Measurements from ENCODE around the gene RETREG1. TPM values are rescaled to one million over a fixed set of nuclear protein-coding genes. Genes with fewer than 3 reads are reported as not detected.

RETREG1 gene
- total and polyA plus RNA-seq, 12 donors = 14.6 to 337 (median 216) TPM

DNA sequence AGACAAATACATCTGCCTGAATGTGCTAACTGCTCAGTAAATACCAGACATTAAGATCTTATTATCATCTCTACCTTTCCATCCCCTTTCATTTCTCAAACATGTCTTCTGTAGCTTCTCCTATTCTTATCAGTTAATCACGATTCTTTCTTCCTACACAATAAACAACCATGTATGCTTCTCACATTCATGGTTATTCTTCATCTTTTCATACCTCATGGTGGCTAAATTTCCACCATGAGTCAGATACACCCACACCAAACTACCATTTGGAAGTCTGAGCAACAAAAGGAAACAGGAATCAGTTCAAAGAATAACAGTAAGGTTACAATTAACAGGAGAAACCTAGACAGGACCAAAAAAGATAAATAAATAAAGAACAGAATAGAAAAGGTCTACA lies 158.9 kb downstream of the RETREG1 start:
- TF ChIP-seq, protein P1, sequence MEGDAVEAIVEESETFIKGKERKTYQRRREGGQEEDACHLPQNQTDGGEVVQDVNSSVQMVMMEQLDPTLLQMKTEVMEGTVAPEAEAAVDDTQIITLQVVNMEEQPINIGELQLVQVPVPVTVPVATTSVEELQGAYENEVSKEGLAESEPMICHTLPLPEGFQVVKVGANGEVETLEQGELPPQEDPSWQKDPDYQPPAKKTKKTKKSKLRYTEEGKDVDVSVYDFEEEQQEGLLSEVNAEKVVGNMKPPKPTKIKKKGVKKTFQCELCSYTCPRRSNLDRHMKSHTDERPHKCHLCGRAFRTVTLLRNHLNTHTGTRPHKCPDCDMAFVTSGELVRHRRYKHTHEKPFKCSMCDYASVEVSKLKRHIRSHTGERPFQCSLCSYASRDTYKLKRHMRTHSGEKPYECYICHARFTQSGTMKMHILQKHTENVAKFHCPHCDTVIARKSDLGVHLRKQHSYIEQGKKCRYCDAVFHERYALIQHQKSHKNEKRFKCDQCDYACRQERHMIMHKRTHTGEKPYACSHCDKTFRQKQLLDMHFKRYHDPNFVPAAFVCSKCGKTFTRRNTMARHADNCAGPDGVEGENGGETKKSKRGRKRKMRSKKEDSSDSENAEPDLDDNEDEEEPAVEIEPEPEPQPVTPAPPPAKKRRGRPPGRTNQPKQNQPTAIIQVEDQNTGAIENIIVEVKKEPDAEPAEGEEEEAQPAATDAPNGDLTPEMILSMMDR (IDR thresholded peaks at IDR 0.05) = no peak
- WGBS, 2 donors = 65 to 68% methylated on average over 1 of the region's 1 CpG
- no peak overlapping the region for H3K4me3 ChIP-seq
- H3K4me1 ChIP-seq = peaks cover 6 to 95% (median 65%) of the 10 kb centered on the region in 9 donors
- ATAC-seq (no peak), DNase-seq (no peak)
- no peaks in the 10 kb centered on the region for H3K9me3 ChIP-seq
- no peaks in the 10 kb centered on the region for H3K27me3 ChIP-seq
- peaks cover 0 to 99% (median 19%) of the 10 kb centered on the region in 9 donors for H3K36me3 ChIP-seq
- intact Hi-C loops (cut with DNase I) = loop anchor here (2.0 to 10.0 kb wide), 8 partner anchors 103 to 996 kb away; partner anchors contain the start of gene MARCHF11 (in 1 of the 10)
- H3K27ac ChIP-seq = peak overlapping the region in 4 of 10 donors; percentile 11 to 48 (median 34)

DNA sequence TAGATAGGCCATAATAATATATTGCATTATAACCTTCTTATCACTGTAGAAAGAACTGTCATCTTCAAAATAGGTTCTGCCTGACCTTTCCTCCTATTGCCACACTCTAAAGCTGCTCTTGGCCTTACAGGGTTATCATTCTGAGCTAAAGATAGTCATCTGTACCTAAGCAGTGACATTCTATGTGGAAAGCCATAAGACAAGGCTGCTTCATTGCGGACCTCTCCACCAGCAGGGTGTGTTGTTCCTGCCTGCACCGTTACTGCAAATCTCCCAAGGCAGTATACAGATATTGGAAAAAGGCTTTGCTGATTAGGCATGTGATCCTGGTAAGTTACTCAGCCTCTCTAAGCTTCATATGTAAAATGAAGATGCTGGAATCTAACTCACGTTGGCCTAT lies 159.3 kb downstream of the RETREG1 start:
- Histone ChIP-seq H3K36me3 (peaks cover 0 to 99% (median 18%) of the 10 kb centered on the region in 9 donors), H3K27me3 (no peaks in the 10 kb centered on the region), H3K4me1 (peaks cover 6 to 95% (median 61%) of the 10 kb centered on the region in 9 donors), H3K27ac (peak overlapping the region in 6 of 10 donors; percentile 9 to 48 (median 20)), H3K4me3 (no peak overlapping the region), H3K9me3 (no peaks in the 10 kb centered on the region)
- intact Hi-C loops (cut with DNase I) = loop anchor here (2.0 to 10.0 kb wide), 8 partner anchors 103 to 995 kb away; partner anchors contain the start of gene MARCHF11 (in 1 of the 10)
- no peak for DNase-seq
- 41 to 56% methylated on average over 3 of the region's 3 CpGs for WGBS, 2 donors
- peak in 2 of 8 donors; percentile 6 to 32 for ATAC-seq
- TF ChIP-seq, protein P1 (IDR thresholded peaks at IDR 0.05) = peak in 5 of 9 donors; percentile 12 to 41 (median 28)

DNA sequence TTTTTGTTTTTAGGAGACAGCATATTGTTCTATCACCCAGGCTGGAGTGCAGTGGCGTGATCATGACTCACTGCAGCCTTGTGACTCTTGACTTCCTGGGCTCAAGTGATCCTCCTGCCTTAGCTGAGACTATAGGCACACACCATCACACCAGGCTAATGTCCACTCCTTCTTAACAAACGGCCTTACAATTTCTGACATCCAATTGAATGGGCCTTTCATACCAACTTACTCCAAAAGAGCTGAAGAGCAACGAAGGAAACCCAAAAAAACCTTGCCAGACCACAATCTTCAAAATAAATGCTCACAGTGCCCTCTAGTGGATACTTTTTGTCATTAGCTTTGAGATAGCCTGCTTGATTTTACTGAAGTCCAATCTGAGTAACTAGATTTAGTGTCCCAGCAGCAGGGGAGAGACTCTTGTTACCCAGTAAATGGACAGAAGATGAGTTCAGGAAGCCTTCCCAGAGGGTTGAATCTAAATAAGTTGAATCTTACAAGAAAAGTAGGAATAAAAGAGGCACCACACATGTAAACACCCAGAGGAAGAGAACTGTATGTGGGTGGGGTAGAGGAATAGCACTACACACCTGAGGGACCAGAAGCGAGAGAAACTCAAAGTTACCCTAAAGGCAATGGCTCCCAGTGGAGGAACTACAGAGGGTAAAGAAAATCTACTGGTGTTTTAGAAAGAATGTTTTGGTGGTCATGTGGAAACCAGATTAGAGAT lies 160.5 kb downstream of the RETREG1 start:
- intact Hi-C loops (cut with DNase I) = loop anchor here (2.0 to 10.0 kb wide), 8 partner anchors 101 to 994 kb away; partner anchors contain the start of gene MARCHF11 (in 1 of the 10)
- WGBS, 2 donors = 34 to 37% methylated on average over 4 of the region's 4 CpGs
- ATAC-seq = peak; percentile 17 to 73 (median 52)
- peaks cover 3 to 86% (median 49%) of the 10 kb centered on the region in 9 donors for H3K4me1 ChIP-seq
- TF ChIP-seq, protein P1 (IDR thresholded peaks at IDR 0.05) = peak; percentile 31 to 77 (median 70)
- H3K36me3 ChIP-seq = peaks cover 0 to 99% (median 15%) of the 10 kb centered on the region in 9 donors
- peak overlapping the region in 8 of 10 donors; percentile 5 to 63 (median 22) for H3K27ac ChIP-seq
- DNase-seq = no peak
- no peak overlapping the region for H3K4me3 ChIP-seq
- no peaks in the 10 kb centered on the region for H3K9me3 ChIP-seq
- H3K27me3 ChIP-seq = no peaks in the 10 kb centered on the region

DNA sequence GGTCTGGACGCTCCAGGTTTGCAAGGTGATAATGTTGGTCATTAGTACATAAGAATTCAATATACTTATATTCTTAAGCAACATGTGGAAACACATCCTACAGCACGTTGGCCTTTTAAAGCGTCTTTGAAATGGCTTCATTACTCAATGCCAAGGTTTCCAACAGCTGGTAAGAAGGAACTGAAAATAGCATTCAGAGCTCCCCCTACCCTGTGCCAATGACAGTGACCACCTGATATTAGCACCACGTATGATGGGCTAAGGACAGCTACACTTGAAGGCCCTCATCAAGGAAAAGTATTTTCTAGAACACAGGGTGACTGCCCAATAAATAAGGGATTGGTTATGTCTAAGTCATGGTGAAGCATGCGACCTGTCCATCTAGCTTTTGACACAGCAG lies 161.1 kb downstream of the RETREG1 start:
- intact Hi-C loops (cut with DNase I) = loop anchor here (2.0 to 10.0 kb wide), 8 partner anchors 101 to 993 kb away; partner anchors contain the start of gene MARCHF11 (in 1 of the 10)
- TF ChIP-seq, protein P1 (IDR thresholded peaks at IDR 0.05) = no peak
- ATAC-seq = peak in 5 of 8 donors; percentile 2 to 26 (median 12)
- Histone ChIP-seq H3K4me3 (no peak overlapping the region), H3K9me3 (no peaks in the 10 kb centered on the region), H3K27ac (peak overlapping the region in 6 of 10 donors; percentile 5 to 63 (median 31)), H3K4me1 (peaks cover 3 to 80% (median 47%) of the 10 kb centered on the region in 9 donors), H3K36me3 (peaks cover 0 to 99% (median 21%) of the 10 kb centered on the region in 9 donors), H3K27me3 (no peaks in the 10 kb centered on the region)
- DNase-seq = no peak
- 64 to 66% methylated on average over 5 of the region's 5 CpGs for WGBS, 2 donors

Data from heart right ventricle (tissue), 16 donors.